OCI-LY1 (cell line): ENCODE data around the gene RPS27A.

Source experiments
- CTCF ChIP-seq: fragments of 200-600 bp; sonication (generic), shearing (Covaris generic); IDR thresholded peaks from 2 replicates; pipeline ENCODE4 v1.5.1; 2017; ENCODE audit warnings: mild to moderate bottlenecking, antibody characterized with exemption, low read length, moderate library complexity, mixed read lengths
- EZH2 ChIP-seq: fragments of 200-600 bp; sonication (generic), shearing (Covaris generic); IDR thresholded peaks from 2 replicates; pipeline ENCODE4 v1.8.0; 2017; ENCODE audit warnings: borderline replicate concordance, mixed run types, mild to moderate bottlenecking, antibody characterized with exemption, low read length, moderate library complexity, mixed read lengths

GRCh38 chr2:55242617-55243016 lies 10.1 kb downstream of the RPS27A start:
- no peak for TF ChIP-seq CTCF
- no peak for TF ChIP-seq EZH2
